ENCODE measurements around the gene EFCAB6.

- TF ChIP-seq ZBTB7A (IDR thresholded peaks at IDR 0.05; ENCODE audit: low read depth) = no peak
- TF ChIP-seq TAF1 (IDR thresholded peaks at IDR 0.05; ENCODE audit: low read depth) = no peak
- TF ChIP-seq CREB1 (IDR thresholded peaks at IDR 0.05; ENCODE audit: low read depth) = no peak
- TF ChIP-seq, protein P1, sequence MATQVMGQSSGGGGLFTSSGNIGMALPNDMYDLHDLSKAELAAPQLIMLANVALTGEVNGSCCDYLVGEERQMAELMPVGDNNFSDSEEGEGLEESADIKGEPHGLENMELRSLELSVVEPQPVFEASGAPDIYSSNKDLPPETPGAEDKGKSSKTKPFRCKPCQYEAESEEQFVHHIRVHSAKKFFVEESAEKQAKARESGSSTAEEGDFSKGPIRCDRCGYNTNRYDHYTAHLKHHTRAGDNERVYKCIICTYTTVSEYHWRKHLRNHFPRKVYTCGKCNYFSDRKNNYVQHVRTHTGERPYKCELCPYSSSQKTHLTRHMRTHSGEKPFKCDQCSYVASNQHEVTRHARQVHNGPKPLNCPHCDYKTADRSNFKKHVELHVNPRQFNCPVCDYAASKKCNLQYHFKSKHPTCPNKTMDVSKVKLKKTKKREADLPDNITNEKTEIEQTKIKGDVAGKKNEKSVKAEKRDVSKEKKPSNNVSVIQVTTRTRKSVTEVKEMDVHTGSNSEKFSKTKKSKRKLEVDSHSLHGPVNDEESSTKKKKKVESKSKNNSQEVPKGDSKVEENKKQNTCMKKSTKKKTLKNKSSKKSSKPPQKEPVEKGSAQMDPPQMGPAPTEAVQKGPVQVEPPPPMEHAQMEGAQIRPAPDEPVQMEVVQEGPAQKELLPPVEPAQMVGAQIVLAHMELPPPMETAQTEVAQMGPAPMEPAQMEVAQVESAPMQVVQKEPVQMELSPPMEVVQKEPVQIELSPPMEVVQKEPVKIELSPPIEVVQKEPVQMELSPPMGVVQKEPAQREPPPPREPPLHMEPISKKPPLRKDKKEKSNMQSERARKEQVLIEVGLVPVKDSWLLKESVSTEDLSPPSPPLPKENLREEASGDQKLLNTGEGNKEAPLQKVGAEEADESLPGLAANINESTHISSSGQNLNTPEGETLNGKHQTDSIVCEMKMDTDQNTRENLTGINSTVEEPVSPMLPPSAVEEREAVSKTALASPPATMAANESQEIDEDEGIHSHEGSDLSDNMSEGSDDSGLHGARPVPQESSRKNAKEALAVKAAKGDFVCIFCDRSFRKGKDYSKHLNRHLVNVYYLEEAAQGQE (IDR thresholded peaks at IDR 0.05; ENCODE audit: low read depth) = no peak
- no peak for TF ChIP-seq TEAD4 (IDR thresholded peaks at IDR 0.05)
- TF ChIP-seq EP300 (IDR thresholded peaks at IDR 0.05; ENCODE audit: borderline replicate concordance) = no peak
- TF ChIP-seq, protein P2, sequence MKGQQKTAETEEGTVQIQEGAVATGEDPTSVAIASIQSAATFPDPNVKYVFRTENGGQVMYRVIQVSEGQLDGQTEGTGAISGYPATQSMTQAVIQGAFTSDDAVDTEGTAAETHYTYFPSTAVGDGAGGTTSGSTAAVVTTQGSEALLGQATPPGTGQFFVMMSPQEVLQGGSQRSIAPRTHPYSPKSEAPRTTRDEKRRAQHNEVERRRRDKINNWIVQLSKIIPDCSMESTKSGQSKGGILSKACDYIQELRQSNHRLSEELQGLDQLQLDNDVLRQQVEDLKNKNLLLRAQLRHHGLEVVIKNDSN (IDR thresholded peaks at IDR 0.05) = no peak
- TF ChIP-seq CEBPB (IDR thresholded peaks at IDR 0.05) = no peak
Measured at GRCh38 chr22:43569111-43569510, 243.0 kb downstream of the EFCAB6 start.

Data from Ishikawa (cell line).